MCF 10A (cell line): ENCODE data around the gene SNX7. TPM values are rescaled to one million over a fixed set of nuclear protein-coding genes. Genes with fewer than 3 reads are reported as not detected.

Experiments
- BruUV-seq: library from RNA; stranded (reverse); fragments of 400-500 nt; replicated peaks from 2 replicates; lab custom pipeline; 2021; lab: Mats Ljungman, UMichigan
- CTCF ChIA-PET: fragments of 300-600 bp; sonication (Branson Sonifier 250); formaldehyde crosslinking; extraction: SDS; loops from one replicate; lab custom pipeline; 2021; ENCODE audit warnings: antibody characterized with exemption, inconsistent platforms; lab: Yijun Ruan, JAX
- POLR2A ChIA-PET: fragments of 300-600, 350-650 bp; sonication (Branson Sonifier 250); formaldehyde crosslinking; extraction: SDS; loops from one replicate; lab custom pipeline; 2020; ENCODE audit warnings: antibody characterized with exemption, inconsistent platforms; lab: Yijun Ruan, JAX
- DNase-seq: peaks from one replicate; pipeline ENCODE4 v3.0.0-alpha.2; 2018; ENCODE audit not compliant: unreplicated experiment
- H3K27ac Mint-ChIP-seq: one replicate; pipeline ENCODE4 v1.8.0; 2022; ENCODE audit warnings: mild to moderate bottlenecking, low read depth, mixed read lengths; ENCODE audit not compliant: unreplicated experiment
- H3K27me3 Mint-ChIP-seq: one replicate; pipeline ENCODE4 v1.8.0; 2022; ENCODE audit warnings: mixed read lengths; ENCODE audit not compliant: insufficient read depth, unreplicated experiment
- H3K36me3 Mint-ChIP-seq: one replicate; pipeline ENCODE4 v1.8.0; 2022; ENCODE audit warnings: mild to moderate bottlenecking, moderate library complexity, mixed read lengths; ENCODE audit not compliant: insufficient read depth, unreplicated experiment
- H3K4me1 Mint-ChIP-seq: one replicate; pipeline ENCODE4 v1.8.0; 2022; ENCODE audit warnings: mixed read lengths; ENCODE audit not compliant: insufficient read depth, unreplicated experiment
- H3K4me3 Mint-ChIP-seq: one replicate; pipeline ENCODE4 v1.8.0; 2022; ENCODE audit warnings: mild to moderate bottlenecking, moderate library complexity, mixed read lengths; ENCODE audit not compliant: unreplicated experiment
- H3K9me3 Mint-ChIP-seq: one replicate; pipeline ENCODE4 v1.8.0; 2022; ENCODE audit warnings: mixed read lengths; ENCODE audit not compliant: unreplicated experiment
- intact Hi-C: fragments of 100-400 bp; cut with micrococcal nuclease; formaldehyde crosslinking; loops from 2 replicates; pipeline ENCODE4 v1.14.1; 2022
- total RNA-seq: library from RNA; stranded (reverse); gene quantifications from 2 replicates; pipeline ENCODE4 v1.2.3, GENCODE V29; 2022
- TF ChIP-seq, protein P1 (sequence below): fragments of 200-600 bp; IDR thresholded peaks from one replicate; pipeline ENCODE4 v1.8.0; 2022; ENCODE audit warnings: antibody characterized with exemption, mild to moderate bottlenecking; ENCODE audit not compliant: unreplicated experiment

The SNX7 gene
- total RNA-seq, 1 experiment from 2014 or later: 24.2 TPM

DNA sequence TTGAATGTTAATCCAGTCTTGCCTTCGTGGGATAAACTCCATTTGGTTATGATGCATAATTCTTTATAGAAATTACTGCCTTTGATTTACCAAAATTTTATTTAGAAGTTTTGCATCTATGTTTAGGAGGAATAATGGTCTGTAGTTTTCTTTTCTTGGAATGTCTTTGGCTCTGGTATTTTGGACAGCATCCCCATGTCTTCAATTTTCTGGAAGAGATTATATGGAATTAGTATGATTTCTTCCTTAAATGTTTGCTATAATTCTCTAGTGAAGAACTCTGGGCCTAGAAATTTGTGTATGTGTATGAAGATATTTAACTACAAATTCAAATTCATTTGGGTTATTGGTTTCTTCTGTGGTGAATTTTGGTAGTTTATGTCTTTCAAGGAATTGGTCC, 92.7 kb downstream of the SNX7 start:
- H3K27me3 Mint-ChIP-seq: no peaks in the 10 kb centered on the region
- ChIA-PET CTCF (no interaction called here), POLR2A (no interaction called here)
- intact Hi-C loops: no loop called here
- no peaks in the 10 kb centered on the region for H3K36me3 Mint-ChIP-seq
- TF ChIP-seq, protein P1, sequence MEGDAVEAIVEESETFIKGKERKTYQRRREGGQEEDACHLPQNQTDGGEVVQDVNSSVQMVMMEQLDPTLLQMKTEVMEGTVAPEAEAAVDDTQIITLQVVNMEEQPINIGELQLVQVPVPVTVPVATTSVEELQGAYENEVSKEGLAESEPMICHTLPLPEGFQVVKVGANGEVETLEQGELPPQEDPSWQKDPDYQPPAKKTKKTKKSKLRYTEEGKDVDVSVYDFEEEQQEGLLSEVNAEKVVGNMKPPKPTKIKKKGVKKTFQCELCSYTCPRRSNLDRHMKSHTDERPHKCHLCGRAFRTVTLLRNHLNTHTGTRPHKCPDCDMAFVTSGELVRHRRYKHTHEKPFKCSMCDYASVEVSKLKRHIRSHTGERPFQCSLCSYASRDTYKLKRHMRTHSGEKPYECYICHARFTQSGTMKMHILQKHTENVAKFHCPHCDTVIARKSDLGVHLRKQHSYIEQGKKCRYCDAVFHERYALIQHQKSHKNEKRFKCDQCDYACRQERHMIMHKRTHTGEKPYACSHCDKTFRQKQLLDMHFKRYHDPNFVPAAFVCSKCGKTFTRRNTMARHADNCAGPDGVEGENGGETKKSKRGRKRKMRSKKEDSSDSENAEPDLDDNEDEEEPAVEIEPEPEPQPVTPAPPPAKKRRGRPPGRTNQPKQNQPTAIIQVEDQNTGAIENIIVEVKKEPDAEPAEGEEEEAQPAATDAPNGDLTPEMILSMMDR: no peak
- no peak overlapping the region for H3K27ac Mint-ChIP-seq
- DNase-seq: no peak
- H3K9me3 Mint-ChIP-seq: no peaks in the 10 kb centered on the region
- H3K4me3 Mint-ChIP-seq: no peak overlapping the region
- BruUV-seq: no TSS peak
- H3K4me1 Mint-ChIP-seq: no peaks in the 10 kb centered on the region

DNA sequence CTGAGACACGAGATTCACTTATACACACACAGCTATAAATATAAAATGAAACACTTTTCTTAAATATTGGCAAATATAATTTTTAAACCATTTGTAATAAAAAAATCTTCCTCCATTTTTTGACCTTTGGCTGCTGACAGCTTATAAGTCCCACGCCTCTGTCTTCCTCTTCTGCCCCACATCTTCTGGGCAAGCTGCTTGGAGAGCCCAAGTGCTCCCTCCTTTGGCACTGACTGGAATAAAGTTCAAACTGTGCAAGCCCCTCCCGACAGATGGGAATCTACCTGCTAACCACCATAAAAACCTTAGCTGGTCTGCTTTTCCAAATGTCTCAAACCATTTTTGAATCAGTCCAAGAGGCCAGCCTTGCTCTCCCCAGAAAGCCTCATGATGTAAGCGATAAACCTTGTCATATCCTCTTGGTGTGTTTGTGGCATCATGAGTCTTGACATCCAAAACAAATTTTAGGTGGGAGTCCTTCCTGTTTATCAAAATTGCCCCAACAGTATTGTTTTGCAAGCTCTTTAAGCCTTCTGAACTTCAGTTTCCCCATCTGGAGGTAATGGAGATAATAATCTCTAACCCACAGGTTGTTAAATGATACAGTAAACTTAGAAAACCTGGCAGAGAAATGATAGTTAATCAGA, 99.8 kb downstream of the SNX7 start:
- CTCF ChIA-PET: interaction anchor here (0.6 to 2.3 kb wide), 4 partner anchors 11 to 36 kb away, joined by 4 to 8 read pairs (median 5); no protein-coding TSS in a partner anchor

DNA sequence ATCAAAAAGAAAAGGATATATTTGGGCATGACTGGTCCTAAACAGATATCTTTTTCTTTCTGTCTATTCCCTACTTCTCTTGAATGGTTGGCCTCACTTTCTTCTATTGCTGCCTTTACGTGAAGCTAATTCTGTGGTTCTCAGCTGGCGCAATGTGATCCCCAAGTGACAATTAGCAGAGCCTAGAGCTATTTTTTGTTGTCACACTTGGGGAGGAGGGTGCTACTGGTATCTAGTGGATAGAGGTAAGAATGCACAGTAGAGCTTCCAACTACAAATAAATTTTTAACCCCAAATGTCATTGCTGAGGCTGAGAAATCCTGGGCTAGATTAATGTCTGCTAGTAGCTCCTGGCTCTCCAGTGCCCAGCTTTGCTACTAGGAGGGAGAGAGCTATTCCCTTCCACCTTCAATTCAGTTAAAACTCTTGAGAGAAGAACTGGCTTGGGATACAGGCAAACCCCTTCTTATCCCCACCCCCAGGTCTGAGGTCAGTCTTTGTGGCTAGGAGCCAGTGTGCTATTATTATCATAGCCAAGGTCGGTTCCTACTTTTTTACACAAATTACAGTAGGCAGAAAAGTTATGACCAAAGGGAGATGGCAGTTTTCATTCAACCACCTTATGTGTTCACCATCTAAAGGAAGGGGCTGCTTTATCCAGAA, 102.1 kb downstream of the SNX7 start:
- H3K27ac Mint-ChIP-seq: no peak overlapping the region
- no peaks in the 10 kb centered on the region for H3K4me1 Mint-ChIP-seq
- no TSS peak for BruUV-seq
- CTCF ChIA-PET: interaction anchor here (0.7 to 2.3 kb wide), 2 partner anchors 31 to 693 kb away, joined by 3 to 5 read pairs; no protein-coding TSS in a partner anchor
- no peaks in the 10 kb centered on the region for H3K27me3 Mint-ChIP-seq
- no peak for DNase-seq
- intact Hi-C loops: no loop called here
- TF ChIP-seq, protein P1: no peak
- no peaks in the 10 kb centered on the region for H3K36me3 Mint-ChIP-seq
- H3K4me3 Mint-ChIP-seq: no peak overlapping the region
- POLR2A ChIA-PET: no interaction called here
- no peaks in the 10 kb centered on the region for H3K9me3 Mint-ChIP-seq

More for the DNA sequence above, 99.8 kb downstream of the SNX7 start:
- Mint-ChIP-seq H3K9me3 (no peaks in the 10 kb centered on the region), H3K36me3 (no peaks in the 10 kb centered on the region), H3K4me1 (no peaks in the 10 kb centered on the region), H3K4me3 (no peak overlapping the region), H3K27ac (no peak overlapping the region), H3K27me3 (no peaks in the 10 kb centered on the region)
- POLR2A ChIA-PET: interaction anchor here (0.6 to 1.1 kb wide), 3 partner anchors 12 to 1979 kb away, joined by 3 to 4 read pairs (median 3); no protein-coding TSS in a partner anchor
- intact Hi-C loops: no loop called here
- no TSS peak for BruUV-seq
- DNase-seq: peak; percentile 31
- TF ChIP-seq, protein P1: peak; percentile 15

DNA sequence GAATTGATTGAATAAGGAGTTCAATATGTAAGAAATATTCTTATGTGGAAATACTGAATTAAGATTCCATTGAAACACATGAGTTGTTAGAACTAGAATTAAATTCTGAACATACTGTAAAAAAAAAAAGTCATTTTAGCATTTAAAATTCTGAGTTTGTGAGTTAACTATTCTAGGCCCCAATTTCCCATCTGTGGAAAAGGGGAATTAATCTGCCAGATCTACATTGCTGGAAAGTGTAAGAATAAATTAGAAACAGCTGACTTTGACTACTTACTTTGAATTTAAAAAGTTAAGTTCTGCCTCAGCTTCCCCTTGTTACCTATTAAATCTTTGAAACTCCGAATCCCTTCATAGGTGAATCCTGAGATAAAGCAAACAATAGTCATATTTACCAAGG, 103.0 kb downstream of the SNX7 start:
- TF ChIP-seq, protein P1: no peak
- no peaks in the 10 kb centered on the region for H3K9me3 Mint-ChIP-seq
- DNase-seq: no peak
- POLR2A ChIA-PET: no interaction called here
- no peaks in the 10 kb centered on the region for H3K36me3 Mint-ChIP-seq
- no peaks in the 10 kb centered on the region for H3K27me3 Mint-ChIP-seq
- CTCF ChIA-PET: interaction anchor here (0.7 to 2.3 kb wide), 2 partner anchors 30 to 420 kb away, joined by 3 to 5 read pairs; no protein-coding TSS in a partner anchor
- intact Hi-C loops: no loop called here
- BruUV-seq: no TSS peak
- H3K4me3 Mint-ChIP-seq: no peak overlapping the region
- H3K27ac Mint-ChIP-seq: no peak overlapping the region
- peaks cover 5% of the 10 kb centered on the region for H3K4me1 Mint-ChIP-seq
